Testis (tissue), 2 donors: ENCODE data around the gene DENND1A.

Experiments
- POLR2A ChIP-seq: fragments of 450-650 bp; IDR thresholded peaks from one replicate; pipeline ENCODE4 v1.6.1; 2017; ENCODE audit warnings: antibody characterized with exemption, mild to moderate bottlenecking, moderate library complexity
- TF ChIP-seq, protein P1 (sequence below), 3 experiments: fragments of 450-650 bp in 2 of 3; fragments of 200-600 bp in 1 of 3; sonication (generic) in 1 of 3; IDR thresholded peaks; one replicate each; pipeline ENCODE4 v1.5.1; 2016 to 2019; ENCODE audit warnings: antibody characterized with exemption in 3 of 3, mild to moderate bottlenecking in 2 of 3, moderate library complexity in 1 of 3

- TF ChIP-seq, protein P1, sequence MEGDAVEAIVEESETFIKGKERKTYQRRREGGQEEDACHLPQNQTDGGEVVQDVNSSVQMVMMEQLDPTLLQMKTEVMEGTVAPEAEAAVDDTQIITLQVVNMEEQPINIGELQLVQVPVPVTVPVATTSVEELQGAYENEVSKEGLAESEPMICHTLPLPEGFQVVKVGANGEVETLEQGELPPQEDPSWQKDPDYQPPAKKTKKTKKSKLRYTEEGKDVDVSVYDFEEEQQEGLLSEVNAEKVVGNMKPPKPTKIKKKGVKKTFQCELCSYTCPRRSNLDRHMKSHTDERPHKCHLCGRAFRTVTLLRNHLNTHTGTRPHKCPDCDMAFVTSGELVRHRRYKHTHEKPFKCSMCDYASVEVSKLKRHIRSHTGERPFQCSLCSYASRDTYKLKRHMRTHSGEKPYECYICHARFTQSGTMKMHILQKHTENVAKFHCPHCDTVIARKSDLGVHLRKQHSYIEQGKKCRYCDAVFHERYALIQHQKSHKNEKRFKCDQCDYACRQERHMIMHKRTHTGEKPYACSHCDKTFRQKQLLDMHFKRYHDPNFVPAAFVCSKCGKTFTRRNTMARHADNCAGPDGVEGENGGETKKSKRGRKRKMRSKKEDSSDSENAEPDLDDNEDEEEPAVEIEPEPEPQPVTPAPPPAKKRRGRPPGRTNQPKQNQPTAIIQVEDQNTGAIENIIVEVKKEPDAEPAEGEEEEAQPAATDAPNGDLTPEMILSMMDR (IDR thresholded peaks at IDR 0.05), result no peak
- TF ChIP-seq POLR2A, result no peak
Measured at GRCh38 chr9:123941524-123942070, 11.7 kb upstream of the DENND1A start.
